ENCODE results near the gene CLVS2. TPM values are rescaled to one million over a fixed set of nuclear protein-coding genes. Genes with fewer than 3 reads are reported as not detected.
A peak's percentile ranks its signal among the peaks of the same experiment; 100 is the strongest.

CLVS2 gene
- total and polyA plus RNA-seq, 11 donors = 0.01 to 0.44 (median 0.12) TPM; not detected in 6

DNA sequence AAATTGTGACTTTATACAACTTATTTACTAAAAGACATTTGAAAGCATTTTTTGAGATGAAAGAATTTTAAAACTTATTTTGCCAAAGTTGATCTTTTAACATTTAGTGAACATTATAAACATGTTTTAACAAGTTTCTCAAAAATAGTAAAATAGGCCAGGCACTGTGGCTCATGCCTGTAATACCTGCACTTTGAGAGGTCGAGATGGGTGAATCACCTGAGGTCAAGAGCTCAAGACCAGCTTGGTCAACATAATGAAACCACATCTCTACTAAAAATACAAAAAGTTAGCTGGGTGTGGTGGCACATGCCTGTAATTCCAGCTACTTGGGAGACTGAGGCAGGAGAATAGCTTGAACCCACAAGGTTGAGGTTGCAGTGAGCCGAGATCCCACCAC is 78.6 kb downstream of the CLVS2 start:
- no peak for TF ChIP-seq POLR2A (IDR thresholded peaks at IDR 0.05)
- TF ChIP-seq, protein P1, sequence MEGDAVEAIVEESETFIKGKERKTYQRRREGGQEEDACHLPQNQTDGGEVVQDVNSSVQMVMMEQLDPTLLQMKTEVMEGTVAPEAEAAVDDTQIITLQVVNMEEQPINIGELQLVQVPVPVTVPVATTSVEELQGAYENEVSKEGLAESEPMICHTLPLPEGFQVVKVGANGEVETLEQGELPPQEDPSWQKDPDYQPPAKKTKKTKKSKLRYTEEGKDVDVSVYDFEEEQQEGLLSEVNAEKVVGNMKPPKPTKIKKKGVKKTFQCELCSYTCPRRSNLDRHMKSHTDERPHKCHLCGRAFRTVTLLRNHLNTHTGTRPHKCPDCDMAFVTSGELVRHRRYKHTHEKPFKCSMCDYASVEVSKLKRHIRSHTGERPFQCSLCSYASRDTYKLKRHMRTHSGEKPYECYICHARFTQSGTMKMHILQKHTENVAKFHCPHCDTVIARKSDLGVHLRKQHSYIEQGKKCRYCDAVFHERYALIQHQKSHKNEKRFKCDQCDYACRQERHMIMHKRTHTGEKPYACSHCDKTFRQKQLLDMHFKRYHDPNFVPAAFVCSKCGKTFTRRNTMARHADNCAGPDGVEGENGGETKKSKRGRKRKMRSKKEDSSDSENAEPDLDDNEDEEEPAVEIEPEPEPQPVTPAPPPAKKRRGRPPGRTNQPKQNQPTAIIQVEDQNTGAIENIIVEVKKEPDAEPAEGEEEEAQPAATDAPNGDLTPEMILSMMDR (IDR thresholded peaks at IDR 0.05) = no peak
- no peaks in the 10 kb centered on the region for H3K27me3 ChIP-seq
- H3K4me3 ChIP-seq = no peak overlapping the region
- intact Hi-C loops (cut with DNase I) = no loop called here
- no peaks in the 10 kb centered on the region for H3K9me3 ChIP-seq
- no peaks in the 10 kb centered on the region for H3K4me1 ChIP-seq
- H3K27ac ChIP-seq = no peak overlapping the region
- no peak for ATAC-seq
- WGBS, 4 donors = 84 to 88% (median 85%) methylated on average over 2 of the region's 2 CpGs
- DNase-seq = no peak
- no peaks in the 10 kb centered on the region for H3K36me3 ChIP-seq

DNA sequence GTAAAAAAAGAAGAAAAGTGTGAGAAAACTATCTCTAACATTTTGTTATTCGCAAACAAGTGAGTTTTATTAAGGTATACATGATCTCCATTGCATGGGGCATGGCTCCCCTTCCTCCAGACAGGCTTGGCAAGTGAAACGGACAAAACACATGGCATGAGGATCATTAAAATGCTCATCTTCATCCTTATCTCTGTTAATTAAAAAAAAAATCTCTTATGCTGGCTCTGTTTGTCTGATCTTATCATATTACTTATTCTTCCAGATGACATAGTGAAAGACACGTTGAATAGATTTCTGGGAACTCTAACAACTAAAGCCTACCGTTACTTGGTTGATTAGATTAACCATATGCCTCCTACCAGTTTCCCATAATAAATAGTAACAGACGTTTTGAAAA is 89.4 kb downstream of the CLVS2 start:
- intact Hi-C loops (cut with DNase I) = no loop called here
- Histone ChIP-seq H3K36me3 (no peaks in the 10 kb centered on the region), H3K27me3 (no peaks in the 10 kb centered on the region), H3K9me3 (no peaks in the 10 kb centered on the region), H3K4me3 (no peak overlapping the region), H3K4me1 (no peaks in the 10 kb centered on the region), H3K27ac (no peak overlapping the region)
- TF ChIP-seq, protein P1 (IDR thresholded peaks at IDR 0.05) = no peak
- no peak for TF ChIP-seq POLR2A (IDR thresholded peaks at IDR 0.05)
- 66 to 71% (median 68%) methylated on average over 5 of the region's 5 CpGs for WGBS, 4 donors
- ATAC-seq (no peak), DNase-seq (no peak)

DNA sequence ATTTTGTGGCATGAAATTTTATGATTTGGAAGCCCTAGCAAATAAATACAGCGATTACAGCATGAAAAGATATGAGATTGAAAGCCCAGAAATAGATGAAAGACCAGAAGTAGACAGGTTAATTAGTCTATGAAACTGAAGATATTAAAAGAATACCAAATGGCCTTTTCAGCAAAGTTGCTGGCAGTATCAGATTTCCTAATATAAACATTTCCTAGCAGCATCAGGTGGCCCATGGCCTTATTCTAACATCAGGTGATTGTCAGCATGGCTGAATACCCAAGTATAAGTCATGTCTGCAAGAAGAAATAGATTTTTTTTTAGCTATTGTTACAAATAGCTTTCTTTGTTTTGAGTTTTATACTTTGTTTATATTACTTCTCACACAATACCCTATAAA is 93.2 kb downstream of the CLVS2 start:
- Histone ChIP-seq H3K36me3 (no peaks in the 10 kb centered on the region), H3K4me3 (no peak overlapping the region), H3K4me1 (no peaks in the 10 kb centered on the region), H3K9me3 (no peaks in the 10 kb centered on the region), H3K27me3 (no peaks in the 10 kb centered on the region), H3K27ac (no peak overlapping the region)
- intact Hi-C loops (cut with DNase I) = no loop called here
- 58 to 75% (median 65%) methylated on average over 1 of the region's 1 CpG for WGBS, 4 donors
- ATAC-seq (no peak), DNase-seq (no peak)
- TF ChIP-seq, protein P1 (IDR thresholded peaks at IDR 0.05) = no peak
- no peak for TF ChIP-seq POLR2A (IDR thresholded peaks at IDR 0.05)

DNA sequence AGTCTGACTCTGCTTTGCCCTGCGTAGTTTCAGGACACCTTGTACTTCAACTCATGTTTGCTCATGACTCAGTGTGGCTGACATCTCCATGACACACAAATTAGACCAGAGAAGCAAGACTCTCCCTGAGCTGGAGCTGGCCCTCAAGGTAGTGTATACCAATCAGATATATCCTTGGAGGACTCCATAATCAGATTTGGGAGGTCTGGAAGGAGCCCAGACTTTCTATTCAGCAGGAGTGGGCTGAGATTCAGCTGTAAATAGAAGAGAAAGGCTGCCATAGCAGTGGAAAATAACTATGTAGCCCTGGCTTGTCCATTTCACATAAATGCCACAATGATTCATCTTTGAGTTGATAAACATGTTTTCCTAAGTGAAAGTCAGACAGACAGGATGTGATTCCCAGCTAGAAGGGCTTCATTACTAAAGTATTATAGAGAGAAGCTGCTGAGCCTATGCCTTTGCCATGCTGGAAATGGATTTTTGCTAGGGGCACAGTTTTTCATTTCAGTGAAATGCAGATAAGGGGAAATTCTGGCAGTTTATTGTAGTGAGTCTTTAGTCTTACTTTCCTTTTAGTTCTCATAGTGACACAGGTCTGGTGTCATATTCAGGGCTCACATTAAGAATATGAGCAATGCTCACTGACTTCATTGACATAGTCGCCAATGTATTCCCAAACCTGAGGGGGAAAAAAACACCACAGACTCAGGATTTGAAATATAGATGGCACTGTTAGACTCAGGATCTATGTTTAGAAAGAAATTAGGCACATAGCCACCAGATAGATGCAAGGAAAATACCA is 95.3 kb downstream of the CLVS2 start:
- Histone ChIP-seq H3K4me3 (no peak overlapping the region), H3K36me3 (no peaks in the 10 kb centered on the region), H3K27ac (no peak overlapping the region), H3K27me3 (no peaks in the 10 kb centered on the region), H3K4me1 (no peaks in the 10 kb centered on the region), H3K9me3 (no peaks in the 10 kb centered on the region)
- intact Hi-C loops (cut with DNase I) = no loop called here
- 65 to 97% (median 78%) methylated on average over 2 of the region's 2 CpGs for WGBS, 4 donors
- TF ChIP-seq, protein P1 (IDR thresholded peaks at IDR 0.05) = no peak
- TF ChIP-seq POLR2A (IDR thresholded peaks at IDR 0.05) = no peak
- ATAC-seq (peak in 2 of 4 donors; percentile 46 to 54), DNase-seq (no peak)

Data from heart left ventricle (tissue), 16 donors.